NCI-H146 treated with DMSO at 0.1 percent for 48 hours (cell line): Measurements from ENCODE around the gene TRIM21.
"Not testable (repeated sequence)": the region's sequence is repeated elsewhere in the genome, so short reads cannot be mapped to it uniquely, and the experiment has no call there.

Experiments used
- DNase-seq: peaks from one replicate; lab custom pipeline; 2025; ENCODE audit not compliant: unreplicated experiment; lab: John Stamatoyannopoulos, UW

The TRIM21 gene

GRCh38 chr11:4393209-4393857, at the start of gene TRIM21:
TSS of gene TRIM21 (minus strand) at chr11:4393702. CDS start at chr11:4390409, 3,293 bp downstream.
- no peak for DNase-seq

- no peak for DNase-seq
These were observed 48.0 kb upstream of the TRIM21 start for GRCh38 chr11:4441515-4441914.

- no peak for DNase-seq
These were observed 42.9 kb upstream of the TRIM21 start for GRCh38 chr11:4436411-4436810.

GRCh38 chr11:4433856-4434255, 40.4 kb upstream of the TRIM21 start:
- DNase-seq, result no peak

GRCh38 chr11:4430051-4430450, 36.5 kb upstream of the TRIM21 start:
- DNase-seq, result no peak

GRCh38 chr11:4418403-4418802, 24.9 kb upstream of the TRIM21 start:
- no peak for DNase-seq

GRCh38 chr11:4416816-4417215, 23.3 kb upstream of the TRIM21 start:
- DNase-seq, result no peak

GRCh38 chr11:4416306-4416705, 22.8 kb upstream of the TRIM21 start:
- DNase-seq, result no peak

GRCh38 chr11:4406206-4406605, 12.7 kb upstream of the TRIM21 start:
- not testable (repeated sequence) for DNase-seq

GRCh38 chr11:4393858-4394223, 339 bp upstream of the TRIM21 start:
- no peak for DNase-seq

- DNase-seq, result no peak
These were observed 5.3 kb downstream of the TRIM21 start for GRCh38 chr11:4388221-4388620.

- no peak for DNase-seq
These were observed 7.3 kb downstream of the TRIM21 start for GRCh38 chr11:4385978-4386740.

- no peak for DNase-seq
These were observed 11.6 kb downstream of the TRIM21 start for GRCh38 chr11:4381901-4382300.

- DNase-seq, result no peak
These were observed 17.9 kb downstream of the TRIM21 start for GRCh38 chr11:4375431-4376140.

GRCh38 chr11:4370166-4370565, 23.3 kb downstream of the TRIM21 start:
- DNase-seq, result no peak

GRCh38 chr11:4368286-4368685, 25.2 kb downstream of the TRIM21 start, which contains the start of gene OR52B4:
TSS of gene OR52B4 (minus strand) at chr11:4368386. CDS start at chr11:4368295, 91 bp downstream.
- no peak for DNase-seq

- DNase-seq, result not testable (repeated sequence)
These were observed 45.4 kb downstream of the TRIM21 start for GRCh38 chr11:4348142-4348541.

GRCh38 chr11:4345366-4345765, 48.1 kb downstream of the TRIM21 start:
- not testable (repeated sequence) for DNase-seq
